WTC11 (cell line): ENCODE data around the gene STRIP1. TPM values are rescaled to one million over a fixed set of nuclear protein-coding genes. Genes with fewer than 3 reads are reported as not detected.

Experiments
- ATAC-seq: fragments of 200-7000 bp; cut with Tn5 transposase; 2 replicates; pipeline ENCODE4 v1.10.0; 2021; ENCODE audit warnings: mild to moderate bottlenecking, moderate library complexity
- CTCF ChIA-PET: fragments of 300-600 bp; sonication (Branson Sonifier 250); formaldehyde crosslinking; loops from one replicate; lab custom pipeline; 2021; ENCODE audit warnings: antibody characterized with exemption; lab: Charles Lee
- POLR2A ChIA-PET: fragments of 350-600 bp; sonication (Branson Sonifier 250); formaldehyde crosslinking; loops from one replicate; lab custom pipeline; 2021; ENCODE audit warnings: antibody characterized with exemption; lab: Charles Lee
- DNase-seq: peaks from one replicate; pipeline ENCODE4 v3.0.0; 2021; ENCODE audit warnings: low spot score
- H3K27ac Mint-ChIP-seq: 2 replicates; pipeline ENCODE4 v1.8.0; 2021; ENCODE audit warnings: mixed read lengths
- H3K27me3 Mint-ChIP-seq: 2 replicates; pipeline ENCODE4 v1.8.0; 2021; ENCODE audit warnings: low read depth, mild to moderate bottlenecking, moderate library complexity, mixed read lengths
- H3K36me3 Mint-ChIP-seq: 2 replicates; pipeline ENCODE4 v1.8.0; 2021; ENCODE audit warnings: mixed read lengths
- H3K4me1 Mint-ChIP-seq: 2 replicates; pipeline ENCODE4 v1.8.0; 2022; ENCODE audit warnings: mixed read lengths
- H3K4me3 Mint-ChIP-seq: 2 replicates; pipeline ENCODE4 v1.8.0; 2021; ENCODE audit warnings: mild to moderate bottlenecking, moderate library complexity, mixed read lengths
- H3K9me3 Mint-ChIP-seq: 2 replicates; pipeline ENCODE4 v1.8.0; 2021; ENCODE audit warnings: mixed read lengths
- ESRRA ChIP-seq: sonication (generic); formaldehyde crosslinking; IDR thresholded peaks from 2 replicates; pipeline ENCODE4 v1.8.1; 2022; ENCODE audit warnings: mild to moderate bottlenecking, missing genetic modification reagents, borderline replicate concordance
- ETV6 ChIP-seq: sonication (generic); formaldehyde crosslinking; IDR thresholded peaks from 2 replicates; pipeline ENCODE4 v1.8.1; 2022; ENCODE audit warnings: mild to moderate bottlenecking, missing genetic modification reagents
- FOXJ3 ChIP-seq: sonication (generic); formaldehyde crosslinking; IDR thresholded peaks from 2 replicates; pipeline ENCODE4 v1.9.0; 2021; ENCODE audit warnings: missing genetic modification reagents, mild to moderate bottlenecking, borderline replicate concordance
- FOXK1 ChIP-seq: sonication (generic); formaldehyde crosslinking; IDR thresholded peaks from 2 replicates; pipeline ENCODE4 v1.8.0; 2022; ENCODE audit warnings: mild to moderate bottlenecking, moderate library complexity, missing genetic modification reagents
- GRHL2 ChIP-seq: fragments of 250-450 bp; sonication (Bioruptor Pico); IDR thresholded peaks from 2 replicates; pipeline ENCODE4 v1.8.0; 2022; ENCODE audit warnings: mild to moderate bottlenecking, moderate library complexity; ENCODE audit not compliant: insufficient replicate concordance, severe bottlenecking
- GTF2I ChIP-seq: fragments of 250-450 bp; sonication (Bioruptor Pico); conservative IDR thresholded peaks from 2 replicates; pipeline ENCODE4 v1.4.0; 2021; ENCODE audit warnings: mild to moderate bottlenecking
- HMGA2 ChIP-seq: fragments of 250-450 bp; sonication (Bioruptor Pico); IDR thresholded peaks from 2 replicates; pipeline ENCODE4 v1.4.0; 2021; ENCODE audit warnings: mild to moderate bottlenecking, moderate library complexity
- JAZF1 ChIP-seq: fragments of 250-450 bp; sonication (Bioruptor Pico); IDR thresholded peaks from 2 replicates; pipeline ENCODE4 v1.9.0; 2021; ENCODE audit warnings: moderate library complexity, mild to moderate bottlenecking, inconsistent platforms
- JUN ChIP-seq: sonication (generic); formaldehyde crosslinking; IDR thresholded peaks from 2 replicates; pipeline ENCODE4 v1.8.0; 2023; ENCODE audit warnings: mild to moderate bottlenecking, missing genetic modification reagents
- NFE2L1 ChIP-seq: sonication (generic); formaldehyde crosslinking; IDR thresholded peaks from 2 replicates; pipeline ENCODE4 v1.8.1; 2023; ENCODE audit warnings: missing genetic modification reagents
- RELA ChIP-seq: sonication (generic); formaldehyde crosslinking; IDR thresholded peaks from 2 replicates; pipeline ENCODE4 v1.8.1; 2022; ENCODE audit warnings: missing genetic modification reagents, mild to moderate bottlenecking, borderline replicate concordance
- SMAD3 ChIP-seq: sonication (generic); formaldehyde crosslinking; IDR thresholded peaks from 2 replicates; pipeline ENCODE4 v1.8.0; 2022; ENCODE audit warnings: missing genetic modification reagents, mild to moderate bottlenecking, borderline replicate concordance
- TCF7 ChIP-seq: sonication (generic); formaldehyde crosslinking; IDR thresholded peaks from 2 replicates; pipeline ENCODE4 v1.8.0; 2022; ENCODE audit warnings: mild to moderate bottlenecking, low read depth, missing genetic modification reagents, moderate library complexity
- ZNF219 ChIP-seq: sonication (generic); formaldehyde crosslinking; IDR thresholded peaks from 2 replicates; pipeline ENCODE4 v1.8.0; 2023; ENCODE audit warnings: missing genetic modification reagents, mild to moderate bottlenecking, borderline replicate concordance
- ZNF232 ChIP-seq: sonication (generic); formaldehyde crosslinking; IDR thresholded peaks from 2 replicates; pipeline ENCODE4 v1.8.0; 2022; ENCODE audit warnings: mild to moderate bottlenecking, missing genetic modification reagents
- total RNA-seq: library from RNA; stranded (reverse); gene quantifications from 3 replicates; pipeline ENCODE4 v1.2.3, GENCODE V29; 2021
- TF ChIP-seq, protein P1 (sequence below): sonication (generic); formaldehyde crosslinking; IDR thresholded peaks from 2 replicates; pipeline ENCODE4 v1.8.0; 2023; ENCODE audit warnings: mild to moderate bottlenecking, missing genetic modification reagents
- TF ChIP-seq, protein P2 (sequence below): sonication (generic); formaldehyde crosslinking; IDR thresholded peaks from 2 replicates; pipeline ENCODE4 v1.8.0; 2022; ENCODE audit warnings: mild to moderate bottlenecking, missing genetic modification reagents
- TF ChIP-seq, protein P3 (sequence below): sonication (generic); formaldehyde crosslinking; IDR thresholded peaks from 2 replicates; pipeline ENCODE4 v1.8.1; 2023; ENCODE audit warnings: mild to moderate bottlenecking, missing genetic modification reagents, moderate library complexity
- TF ChIP-seq, protein P4 (sequence below): fragments of 250-450 bp; sonication (Bioruptor Pico); conservative IDR thresholded peaks from 2 replicates; pipeline ENCODE4 v1.9.0; 2021; ENCODE audit warnings: mild to moderate bottlenecking
- TF ChIP-seq, protein P5 (sequence below): sonication (generic); formaldehyde crosslinking; IDR thresholded peaks from 2 replicates; pipeline ENCODE4 v1.8.1; 2022; ENCODE audit warnings: mild to moderate bottlenecking, missing genetic modification reagents, moderate library complexity, borderline replicate concordance

STRIP1 gene
- total RNA-seq, 1 experiment from 2014 or later = 42.8 TPM

DNA sequence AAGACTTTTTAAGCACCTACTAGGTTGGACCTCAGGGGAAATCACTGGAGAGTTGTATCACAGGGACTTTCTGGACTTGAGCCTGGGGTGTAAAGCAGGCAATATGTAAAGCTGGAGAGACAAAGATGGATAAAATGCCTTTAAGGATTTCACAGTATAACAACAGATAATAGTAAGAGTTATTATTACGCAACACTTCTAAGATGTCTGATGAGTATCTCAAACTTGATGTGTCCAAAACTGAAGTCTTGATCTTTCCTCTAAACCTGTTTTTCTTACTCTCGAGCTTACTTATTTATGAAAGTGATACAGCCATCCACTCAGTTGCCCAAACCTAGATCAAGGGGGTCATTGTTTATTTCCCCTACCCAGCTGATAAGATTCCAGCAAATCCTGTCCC, 2.1 kb upstream of the STRIP1 start (continued):
- TF ChIP-seq ZNF219 = no peak
- no peak for TF ChIP-seq ZNF232 (CRISPR knock-in tag)
- TF ChIP-seq TCF7 (CRISPR knock-in tag) = no peak
- no peak for TF ChIP-seq ESRRA (CRISPR knock-in tag)
- TF ChIP-seq JAZF1 (CRISPR knock-in tag) = no peak

DNA sequence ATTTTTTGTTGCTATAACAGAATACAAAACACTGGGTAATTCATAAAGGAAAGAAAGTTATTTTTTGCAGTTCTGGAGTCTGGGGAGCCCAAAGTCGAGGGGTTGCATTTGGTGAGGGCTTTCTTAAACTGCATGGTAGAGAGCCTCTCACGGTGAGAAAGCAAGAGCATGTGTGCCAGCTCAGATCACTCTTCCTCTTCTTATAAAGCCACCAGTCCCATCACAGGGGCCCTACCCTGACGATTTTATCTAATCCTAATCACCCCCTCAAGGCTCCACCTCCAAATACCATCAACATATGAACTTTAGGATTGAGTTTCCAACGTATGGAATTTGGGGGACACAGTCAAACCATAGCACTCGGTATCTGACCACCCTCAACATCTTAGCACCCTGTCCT, 1.0 kb upstream of the STRIP1 start:
- ATAC-seq (no peak), DNase-seq (no peak)
- CTCF ChIA-PET = no interaction called here
- no peaks in the 10 kb centered on the region for H3K27me3 Mint-ChIP-seq
- H3K36me3 Mint-ChIP-seq = peaks cover 13% of the 10 kb centered on the region
- TF ChIP-seq, protein P1, sequence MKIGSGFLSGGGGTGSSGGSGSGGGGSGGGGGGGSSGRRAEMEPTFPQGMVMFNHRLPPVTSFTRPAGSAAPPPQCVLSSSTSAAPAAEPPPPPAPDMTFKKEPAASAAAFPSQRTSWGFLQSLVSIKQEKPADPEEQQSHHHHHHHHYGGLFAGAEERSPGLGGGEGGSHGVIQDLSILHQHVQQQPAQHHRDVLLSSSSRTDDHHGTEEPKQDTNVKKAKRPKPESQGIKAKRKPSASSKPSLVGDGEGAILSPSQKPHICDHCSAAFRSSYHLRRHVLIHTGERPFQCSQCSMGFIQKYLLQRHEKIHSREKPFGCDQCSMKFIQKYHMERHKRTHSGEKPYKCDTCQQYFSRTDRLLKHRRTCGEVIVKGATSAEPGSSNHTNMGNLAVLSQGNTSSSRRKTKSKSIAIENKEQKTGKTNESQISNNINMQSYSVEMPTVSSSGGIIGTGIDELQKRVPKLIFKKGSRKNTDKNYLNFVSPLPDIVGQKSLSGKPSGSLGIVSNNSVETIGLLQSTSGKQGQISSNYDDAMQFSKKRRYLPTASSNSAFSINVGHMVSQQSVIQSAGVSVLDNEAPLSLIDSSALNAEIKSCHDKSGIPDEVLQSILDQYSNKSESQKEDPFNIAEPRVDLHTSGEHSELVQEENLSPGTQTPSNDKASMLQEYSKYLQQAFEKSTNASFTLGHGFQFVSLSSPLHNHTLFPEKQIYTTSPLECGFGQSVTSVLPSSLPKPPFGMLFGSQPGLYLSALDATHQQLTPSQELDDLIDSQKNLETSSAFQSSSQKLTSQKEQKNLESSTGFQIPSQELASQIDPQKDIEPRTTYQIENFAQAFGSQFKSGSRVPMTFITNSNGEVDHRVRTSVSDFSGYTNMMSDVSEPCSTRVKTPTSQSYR = no peak
- TF ChIP-seq ETV6 (CRISPR knock-in tag) = no peak
- no peak for TF ChIP-seq JUN (CRISPR knock-in tag)
- TF ChIP-seq, protein P2, sequence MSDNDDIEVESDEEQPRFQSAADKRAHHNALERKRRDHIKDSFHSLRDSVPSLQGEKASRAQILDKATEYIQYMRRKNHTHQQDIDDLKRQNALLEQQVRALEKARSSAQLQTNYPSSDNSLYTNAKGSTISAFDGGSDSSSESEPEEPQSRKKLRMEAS (CRISPR knock-in tag) = no peak
- TF ChIP-seq SMAD3 (CRISPR knock-in tag) = no peak
- TF ChIP-seq TCF7 (CRISPR knock-in tag) = no peak
- TF ChIP-seq FOXJ3 = no peak
- TF ChIP-seq GTF2I (CRISPR knock-in tag) = no peak
- TF ChIP-seq, protein P3, sequence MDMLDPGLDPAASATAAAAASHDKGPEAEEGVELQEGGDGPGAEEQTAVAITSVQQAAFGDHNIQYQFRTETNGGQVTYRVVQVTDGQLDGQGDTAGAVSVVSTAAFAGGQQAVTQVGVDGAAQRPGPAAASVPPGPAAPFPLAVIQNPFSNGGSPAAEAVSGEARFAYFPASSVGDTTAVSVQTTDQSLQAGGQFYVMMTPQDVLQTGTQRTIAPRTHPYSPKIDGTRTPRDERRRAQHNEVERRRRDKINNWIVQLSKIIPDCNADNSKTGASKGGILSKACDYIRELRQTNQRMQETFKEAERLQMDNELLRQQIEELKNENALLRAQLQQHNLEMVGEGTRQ (CRISPR knock-in tag) = no peak
- TF ChIP-seq RELA (CRISPR knock-in tag) = no peak
- TF ChIP-seq GRHL2 (CRISPR knock-in tag) = no peak
- no peak for TF ChIP-seq NFE2L1 (CRISPR knock-in tag)
- no peak for TF ChIP-seq FOXK1 (CRISPR knock-in tag)
- TF ChIP-seq HMGA2 (CRISPR knock-in tag) = no peak
- TF ChIP-seq, protein P4, sequence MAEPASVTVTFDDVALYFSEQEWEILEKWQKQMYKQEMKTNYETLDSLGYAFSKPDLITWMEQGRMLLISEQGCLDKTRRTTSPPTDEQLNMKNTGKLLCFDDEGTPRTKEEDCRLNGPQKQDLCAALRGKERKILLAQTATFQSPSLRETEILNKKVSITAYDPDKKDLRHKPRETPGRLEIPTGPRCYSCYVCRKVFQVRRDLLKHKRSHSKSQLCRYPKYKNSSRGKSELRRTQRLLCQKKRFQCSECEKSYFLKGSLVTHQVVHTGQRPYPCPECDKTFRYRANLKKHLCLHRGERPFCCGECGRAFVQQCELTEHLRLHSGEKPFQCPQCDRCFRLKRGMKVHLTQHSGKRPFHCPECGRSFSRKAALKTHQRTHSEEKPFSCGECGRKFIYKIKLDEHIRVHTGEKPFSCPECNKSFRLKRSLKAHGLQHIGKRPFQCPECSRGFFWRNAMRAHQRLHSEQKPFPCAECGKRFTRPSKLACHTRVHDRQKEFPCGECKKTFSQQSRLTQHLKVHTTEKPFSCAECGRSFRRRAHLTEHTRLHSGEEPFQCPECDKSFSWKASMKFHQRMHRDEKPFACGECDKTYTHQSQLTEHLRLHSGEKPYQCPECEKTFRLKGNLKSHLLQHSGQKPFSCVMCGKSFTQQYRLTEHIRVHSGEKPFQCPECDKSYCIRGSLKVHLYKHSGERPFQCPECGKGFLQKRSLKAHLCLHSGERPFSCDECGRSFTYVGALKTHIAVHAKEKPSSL (CRISPR knock-in tag) = no peak
- TF ChIP-seq, protein P5, sequence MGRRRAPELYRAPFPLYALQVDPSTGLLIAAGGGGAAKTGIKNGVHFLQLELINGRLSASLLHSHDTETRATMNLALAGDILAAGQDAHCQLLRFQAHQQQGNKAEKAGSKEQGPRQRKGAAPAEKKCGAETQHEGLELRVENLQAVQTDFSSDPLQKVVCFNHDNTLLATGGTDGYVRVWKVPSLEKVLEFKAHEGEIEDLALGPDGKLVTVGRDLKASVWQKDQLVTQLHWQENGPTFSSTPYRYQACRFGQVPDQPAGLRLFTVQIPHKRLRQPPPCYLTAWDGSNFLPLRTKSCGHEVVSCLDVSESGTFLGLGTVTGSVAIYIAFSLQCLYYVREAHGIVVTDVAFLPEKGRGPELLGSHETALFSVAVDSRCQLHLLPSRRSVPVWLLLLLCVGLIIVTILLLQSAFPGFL = no peak
- H3K27ac Mint-ChIP-seq = no peak overlapping the region; the same call in 1 of the 2 replicates
- POLR2A ChIA-PET = no interaction called here
- no peak overlapping the region for H3K4me3 Mint-ChIP-seq
- 0 out of 2 replicates have a peak, but pooled peaks cover 6% of the 10 kb centered on the region for H3K9me3 Mint-ChIP-seq
- H3K4me1 Mint-ChIP-seq = peaks cover 33% of the 10 kb centered on the region
